Spleen (tissue), 3 donors: Measurements from ENCODE around the gene SLC6A1.

Experiments used
- POLR2A ChIP-seq, 3 donors: fragments of 450-650 bp; IDR thresholded peaks; one replicate each; pipeline ENCODE4 v1.5.1; 2017; ENCODE audit warnings: antibody characterized with exemption in 3 of 3, mild to moderate bottlenecking in 1 of 3
- POLR2AphosphoS5 ChIP-seq, 3 donors: sonication (generic); formaldehyde crosslinking; IDR thresholded peaks; one replicate each; pipeline ENCODE4 v1.5.1; 2017; ENCODE audit warnings: antibody characterized with exemption in 3 of 3

DNA sequence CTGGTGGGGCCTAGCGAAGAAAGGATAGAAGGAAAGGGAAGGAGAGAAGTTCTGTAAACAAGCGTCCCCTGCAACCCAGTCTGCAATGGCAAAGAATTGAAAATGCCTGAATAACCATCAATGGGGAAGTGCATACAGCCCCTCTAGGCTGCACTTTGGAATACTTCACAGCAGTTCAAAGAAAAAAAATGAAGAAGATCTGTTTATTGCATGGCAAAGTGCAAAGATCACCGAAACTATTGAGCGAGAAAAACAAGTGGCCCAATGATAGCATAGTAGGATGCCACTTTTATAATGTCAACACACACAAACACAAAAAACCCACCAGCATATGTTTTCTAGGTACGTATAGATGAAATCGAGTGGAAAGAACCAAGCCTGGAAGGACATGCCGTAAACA, 13.6 kb upstream of the SLC6A1 start:
- TF ChIP-seq POLR2A (IDR thresholded peaks at IDR 0.05) (no peak), POLR2AphosphoS5 (IDR thresholded peaks at IDR 0.05) (no peak)
